ENCODE results near the gene LAX1.

Gene LAX1

DNA sequence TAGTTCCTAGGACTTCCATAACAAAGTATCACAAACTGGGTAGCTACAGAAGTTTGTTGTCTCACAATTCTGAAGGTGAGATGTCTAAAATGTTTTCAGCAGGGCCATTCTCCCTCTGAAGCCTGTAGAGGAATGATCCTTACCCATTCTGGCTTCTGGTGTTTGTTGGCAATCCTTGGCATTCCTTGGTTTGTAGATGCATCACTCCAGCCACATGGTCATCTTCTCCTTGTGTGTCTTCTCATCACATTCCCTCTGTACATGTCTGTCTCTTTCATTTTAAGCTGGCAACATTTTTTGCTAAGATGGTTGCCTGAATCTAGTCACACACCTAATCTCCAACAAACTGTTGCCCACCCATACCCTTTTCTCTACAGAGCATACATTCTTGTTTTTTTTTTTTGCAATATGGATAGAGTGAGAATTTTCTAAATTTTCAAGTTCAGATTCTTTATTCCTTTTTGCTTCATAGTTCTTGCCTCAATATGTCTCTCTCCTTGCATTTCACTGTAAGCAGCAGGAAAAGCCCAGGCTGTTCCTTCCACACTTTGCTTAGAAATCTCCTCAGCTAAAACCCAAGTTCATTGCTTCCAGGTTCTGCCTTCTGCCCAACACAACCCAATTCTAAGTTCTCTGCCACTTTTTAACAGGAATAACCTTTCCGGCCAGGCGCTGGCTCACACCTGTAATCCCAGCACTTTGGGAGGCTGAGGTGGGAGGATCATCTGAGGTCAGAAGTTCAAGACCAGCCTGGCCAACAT lies 48.8 kb downstream of the LAX1 start:
- no peak for DNase-seq (ENCODE audit: low spot score)

DNA sequence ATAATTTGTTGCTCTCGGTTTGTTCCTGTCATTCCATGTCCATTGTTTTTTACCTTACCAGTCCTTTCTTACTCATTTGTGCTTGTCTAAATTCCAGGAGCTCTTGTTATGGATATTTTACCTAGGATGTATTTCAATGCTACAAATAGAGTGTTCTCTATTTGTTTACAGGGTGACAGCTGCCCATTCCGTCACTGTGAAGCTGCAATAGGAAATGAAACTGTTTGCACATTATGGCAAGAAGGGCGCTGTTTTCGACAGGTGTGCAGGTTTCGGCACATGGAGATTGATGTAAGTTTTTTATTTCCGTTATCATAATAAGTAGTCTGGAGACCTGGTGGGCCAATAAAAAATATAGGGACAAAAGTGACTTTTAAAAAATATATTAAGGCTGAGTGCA lies 53.4 kb downstream of the LAX1 start:
- no peak for DNase-seq (ENCODE audit: low spot score)

DNA sequence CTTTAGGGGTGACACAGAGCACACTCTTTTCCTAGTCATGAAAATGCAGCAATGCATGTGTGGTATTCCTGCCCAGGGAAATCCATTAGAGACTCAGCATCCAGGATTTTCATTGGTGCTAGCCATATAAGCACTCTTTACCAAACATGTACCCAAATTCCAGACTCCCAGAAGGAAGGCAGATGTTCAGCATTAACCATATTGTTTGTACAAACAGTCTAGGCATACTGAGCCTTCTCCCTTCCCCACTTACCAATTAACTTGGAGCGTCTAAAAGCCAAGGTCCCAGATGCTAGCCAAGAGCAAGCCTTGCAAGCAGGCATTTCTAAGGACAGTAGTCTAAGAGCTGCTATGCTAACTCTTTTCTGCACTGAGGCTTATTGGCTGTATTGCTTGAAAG lies 58.3 kb downstream of the LAX1 start:
- no peak for DNase-seq (ENCODE audit: low spot score)

Measured in ecto neural progenitor cell (in vitro differentiated cells).